Measurements from ENCODE around the gene LRP2BP.
"Not testable (repeated sequence)": the region's sequence is repeated elsewhere in the genome, so short reads cannot be mapped to it uniquely, and the experiment has no call there.

LRP2BP gene

GRCh38 chr4:185358959-185359358 lies 36.8 kb downstream of the LRP2BP start:
- FAIRE-seq, result no peak

- no peak for FAIRE-seq
Observed at GRCh38 chr4:185358514-185358913, 37.2 kb downstream of the LRP2BP start.

GRCh38 chr4:185357733-185358440 lies 37.8 kb downstream of the LRP2BP start:
- no peak for FAIRE-seq

- no peak for FAIRE-seq
Observed at GRCh38 chr4:185357211-185357610, 38.5 kb downstream of the LRP2BP start.

- no peak for FAIRE-seq
Observed at GRCh38 chr4:185352741-185353140, 43.0 kb downstream of the LRP2BP start.

GRCh38 chr4:185352202-185352601 lies 43.5 kb downstream of the LRP2BP start:
- no peak for FAIRE-seq

- FAIRE-seq, result no peak
Observed at GRCh38 chr4:185351691-185352090, 44.0 kb downstream of the LRP2BP start.

- FAIRE-seq, result no peak
Observed at GRCh38 chr4:185346975-185347601, 48.6 kb downstream of the LRP2BP start.

- FAIRE-seq, result no peak
Observed at GRCh38 chr4:185344743-185345538, 50.8 kb downstream of the LRP2BP start.

- FAIRE-seq, result no peak
Observed at GRCh38 chr4:185343726-185344581, 51.8 kb downstream of the LRP2BP start.

GRCh38 chr4:185341841-185342240 lies 53.9 kb downstream of the LRP2BP start:
- no peak for FAIRE-seq

- FAIRE-seq, result no peak
Observed at GRCh38 chr4:185341377-185341776, 54.3 kb downstream of the LRP2BP start.

- no peak for FAIRE-seq
Observed at GRCh38 chr4:185339941-185340340, 55.8 kb downstream of the LRP2BP start.

GRCh38 chr4:185335579-185335978 lies 60.1 kb downstream of the LRP2BP start:
- no peak for FAIRE-seq

GRCh38 chr4:185334326-185334725 lies 61.4 kb downstream of the LRP2BP start:
- no peak for FAIRE-seq

GRCh38 chr4:185332575-185333464 lies 62.9 kb downstream of the LRP2BP start:
- FAIRE-seq, result no peak

- FAIRE-seq, result not testable (repeated sequence)
Observed at GRCh38 chr4:185329879-185330510, 65.7 kb downstream of the LRP2BP start.

- FAIRE-seq, result no peak
Observed at GRCh38 chr4:185328586-185328985, 67.1 kb downstream of the LRP2BP start.

- not testable (repeated sequence) for FAIRE-seq
Observed at GRCh38 chr4:185325721-185326120, 70.0 kb downstream of the LRP2BP start.

- FAIRE-seq, result not testable (repeated sequence)
Observed at GRCh38 chr4:185324361-185324760, 71.4 kb downstream of the LRP2BP start.

GRCh38 chr4:185323606-185324005 lies 72.1 kb downstream of the LRP2BP start:
- no peak for FAIRE-seq

Data from colon (tissue), 2 donors.